ENCODE results near the gene KMT5C.

GRCh38 chr19:55392820-55393761 lies 53.4 kb downstream of the KMT5C start:
- TF ChIP-seq POLR2A (IDR thresholded peaks at IDR 0.05; ENCODE audit: low read depth, low read length): no peak
- TF ChIP-seq POLR2AphosphoS5 (IDR thresholded peaks at IDR 0.05; ENCODE audit: low read depth, low read length): no peak
- TF ChIP-seq TAF1 (IDR thresholded peaks at IDR 0.05; ENCODE audit: borderline replicate concordance, low read depth, low read length): no peak
